ENCODE measurements around the gene KLHL26. TPM values are rescaled to one million over a fixed set of nuclear protein-coding genes. Genes with fewer than 3 reads are reported as not detected.

The KLHL26 gene
- total RNA-seq, 1 experiment from 2014 or later, result 3.7 TPM

DNA sequence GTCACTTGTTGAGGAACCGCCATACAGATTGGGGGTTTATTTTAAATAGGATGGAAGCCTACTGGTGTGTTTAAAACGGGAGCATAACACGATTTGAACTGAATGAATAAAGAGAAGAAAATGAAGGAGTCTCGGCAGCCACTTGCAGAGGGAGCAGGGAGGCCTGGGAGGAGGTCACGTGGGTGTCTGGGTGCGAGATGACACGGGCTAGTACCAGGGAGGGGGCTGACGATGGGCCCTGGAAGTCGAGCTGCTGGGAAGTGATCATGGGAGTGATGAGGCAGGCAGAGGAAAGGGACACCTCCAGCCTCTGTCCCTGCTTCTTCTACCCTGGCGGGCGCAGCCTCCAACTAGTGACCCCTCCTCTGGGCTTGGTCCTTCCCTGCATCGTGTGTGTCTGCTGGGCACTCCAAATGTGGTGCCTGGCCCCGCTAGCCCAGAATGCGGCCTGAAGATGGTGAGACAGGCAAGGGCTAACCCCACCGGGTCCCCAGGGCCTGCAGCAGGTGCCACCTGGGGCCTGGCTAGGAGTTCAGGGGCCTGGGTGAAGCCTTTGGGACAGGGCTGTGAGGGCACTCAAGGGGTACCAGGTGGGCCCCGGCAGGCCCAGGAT is 82.1 kb downstream of the KLHL26 start:
- no peaks in the 10 kb centered on the region for H4K20me1 ChIP-seq (ENCODE audit: insufficient read depth, low read depth, low read length)
- no peaks in the 10 kb centered on the region for H3K36me3 ChIP-seq (ENCODE audit: insufficient read depth, low read length)
- H3K27me3 ChIP-seq (ENCODE audit: low read length), result no peaks in the 10 kb centered on the region
- no peaks in the 10 kb centered on the region for H3K9me3 ChIP-seq (ENCODE audit: low read length)
- no peak overlapping the region for H3K27ac ChIP-seq (ENCODE audit: low read length)
- H3K4me2 ChIP-seq (ENCODE audit: low read depth, low read length, poor library complexity, severe bottlenecking), result no peak overlapping the region
- no peak for DNase-seq
- H2AFZ ChIP-seq (ENCODE audit: low read length), result no peak overlapping the region
- H3K9ac ChIP-seq (ENCODE audit: low read length), result no peak overlapping the region
- H3K79me2 ChIP-seq (ENCODE audit: low read length), result no peaks in the 10 kb centered on the region
- H3K4me3 ChIP-seq (ENCODE audit: low read length), result no peak overlapping the region
- H3K4me1 ChIP-seq (ENCODE audit: low read length), result no peaks in the 10 kb centered on the region
- H3K9me2 ChIP-seq (replicated peaks; ENCODE audit: insufficient read depth, low read length), result no peaks in the 10 kb centered on the region

DNA sequence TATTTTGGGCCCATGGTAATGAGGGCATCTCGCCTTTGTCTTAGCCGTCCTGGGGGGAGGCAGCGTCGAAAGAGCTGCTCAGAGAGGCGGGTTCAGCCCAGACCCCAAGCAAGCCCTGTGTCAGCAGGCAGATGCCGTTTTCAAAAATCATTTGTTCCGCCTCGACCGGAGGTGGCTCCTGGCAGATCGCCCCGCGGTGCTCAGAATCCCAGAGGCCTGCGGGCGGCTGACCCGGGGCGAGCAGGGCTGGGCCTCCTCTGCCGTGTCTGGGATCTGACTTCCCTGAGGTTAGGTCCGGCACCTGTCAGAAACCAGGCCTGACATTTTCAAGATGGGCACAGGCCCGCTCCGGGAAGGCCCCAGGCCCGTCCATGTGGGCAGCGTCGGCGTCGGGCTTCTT is 82.7 kb downstream of the KLHL26 start:
- Histone ChIP-seq H3K79me2 (ENCODE audit: low read length) (no peaks in the 10 kb centered on the region), H2AFZ (ENCODE audit: low read length) (no peak overlapping the region), H3K4me1 (ENCODE audit: low read length) (no peaks in the 10 kb centered on the region), H3K27me3 (ENCODE audit: low read length) (no peaks in the 10 kb centered on the region), H3K4me2 (ENCODE audit: low read depth, low read length, poor library complexity, severe bottlenecking) (no peak overlapping the region), H3K9me2 (replicated peaks; ENCODE audit: insufficient read depth, low read length) (no peaks in the 10 kb centered on the region), H3K27ac (ENCODE audit: low read length) (no peak overlapping the region), H3K4me3 (ENCODE audit: low read length) (no peak overlapping the region), H4K20me1 (ENCODE audit: insufficient read depth, low read depth, low read length) (no peaks in the 10 kb centered on the region), H3K36me3 (ENCODE audit: insufficient read depth, low read length) (no peaks in the 10 kb centered on the region), H3K9ac (ENCODE audit: low read length) (no peak overlapping the region), H3K9me3 (ENCODE audit: low read length) (no peaks in the 10 kb centered on the region)
- DNase-seq, result no peak

Small RNA genes lying within 50 kb of the gene (small RNA-seq; reads per million reads assigned to genes)
- gene RN7SL155P, result not detected

Other genes with a start within 250 kb of the KLHL26 start
- gene LRRC25, start 239.4 kb upstream of the KLHL26 start, total RNA-seq (2014; rRNA removed; shearing (Covaris generic); ENCODE audit: low replicate concordance), result 1.6 and 2.2 TPM in 2 replicates
- 22.5 and 73.2 TPM in 2 replicates for gene SSBP4, start 217.6 kb upstream of the KLHL26 start, total RNA-seq (2014; rRNA removed; shearing (Covaris generic); ENCODE audit: low replicate concordance)
- gene ISYNA1, start 198.9 kb upstream of the KLHL26 start, total RNA-seq (2014; rRNA removed; shearing (Covaris generic); ENCODE audit: low replicate concordance), result 4.1 and 10.0 TPM in 2 replicates
- 10.9 and 14.8 TPM in 2 replicates for gene ELL, start 115.0 kb upstream of the KLHL26 start, total RNA-seq (2014; rRNA removed; shearing (Covaris generic); ENCODE audit: low replicate concordance)
- gene FKBP8, start 93.5 kb upstream of the KLHL26 start, total RNA-seq (2014; rRNA removed; shearing (Covaris generic); ENCODE audit: low replicate concordance), result 92.6 and 255 TPM in 2 replicates
- 103 and 128 TPM in 2 replicates for gene KXD1, start 79.2 kb upstream of the KLHL26 start, total RNA-seq (2014; rRNA removed; shearing (Covaris generic); ENCODE audit: low replicate concordance)
- gene UBA52, start 65.2 kb upstream of the KLHL26 start, total RNA-seq (2014; rRNA removed; shearing (Covaris generic); ENCODE audit: low replicate concordance), result 881 and 1,597 TPM in 2 replicates
- gene REX1BD, start 48.2 kb upstream of the KLHL26 start, total RNA-seq (2014; rRNA removed; shearing (Covaris generic); ENCODE audit: low replicate concordance), result 45.7 and 76.8 TPM in 2 replicates
- gene CRLF1, start 30.2 kb upstream of the KLHL26 start, total RNA-seq (2014; rRNA removed; shearing (Covaris generic); ENCODE audit: low replicate concordance), result 3.0 TPM in 1 of 2 replicates, not detected in the other
- 0.43 and 2.5 TPM in 2 replicates for gene TMEM59L, start 24.2 kb upstream of the KLHL26 start, total RNA-seq (2014; rRNA removed; shearing (Covaris generic); ENCODE audit: low replicate concordance)
- 3.7 and 5.5 TPM in 2 replicates for gene CRTC1, start 46.7 kb downstream of the KLHL26 start, total RNA-seq (2014; rRNA removed; shearing (Covaris generic); ENCODE audit: low replicate concordance)
- not detected in 2 replicates for gene COMP, start 154.3 kb downstream of the KLHL26 start, total RNA-seq (2014; rRNA removed; shearing (Covaris generic); ENCODE audit: low replicate concordance)
- gene UPF1, start 194.9 kb downstream of the KLHL26 start, total RNA-seq (2014; rRNA removed; shearing (Covaris generic); ENCODE audit: low replicate concordance), result 30.6 and 85.5 TPM in 2 replicates

All from Karpas-422 (cell line).